GM12801 (cell line): Measurements from ENCODE around the gene LY6G6C.

Experiments
- TF ChIP-seq, protein P1 (sequence below): IDR thresholded peaks from one replicate; pipeline ENCODE4 v1.5.1; 2011; ENCODE audit warnings: control low read depth; ENCODE audit not compliant: insufficient read length; ENCODE audit errors: extremely low read depth

The LY6G6C gene

DNA sequence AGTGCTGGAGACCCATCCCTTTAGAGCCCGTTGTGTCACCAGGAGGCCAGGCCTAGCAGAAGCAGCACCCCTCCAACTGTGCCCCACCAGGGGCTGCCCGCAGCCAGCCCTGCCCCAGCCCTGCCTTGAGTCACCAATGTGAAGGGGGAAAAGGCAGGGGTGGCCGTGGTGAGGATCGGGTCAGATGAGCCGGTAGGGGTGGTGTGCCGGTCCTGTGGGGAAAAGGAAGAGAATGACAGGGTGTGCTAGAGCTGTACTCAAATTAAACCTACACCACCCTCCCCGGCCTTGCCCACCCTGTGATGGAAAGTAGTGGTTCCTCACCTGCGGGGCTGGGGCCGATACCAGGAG lies 44.0 kb upstream of the LY6G6C start:
- TF ChIP-seq, protein P1, sequence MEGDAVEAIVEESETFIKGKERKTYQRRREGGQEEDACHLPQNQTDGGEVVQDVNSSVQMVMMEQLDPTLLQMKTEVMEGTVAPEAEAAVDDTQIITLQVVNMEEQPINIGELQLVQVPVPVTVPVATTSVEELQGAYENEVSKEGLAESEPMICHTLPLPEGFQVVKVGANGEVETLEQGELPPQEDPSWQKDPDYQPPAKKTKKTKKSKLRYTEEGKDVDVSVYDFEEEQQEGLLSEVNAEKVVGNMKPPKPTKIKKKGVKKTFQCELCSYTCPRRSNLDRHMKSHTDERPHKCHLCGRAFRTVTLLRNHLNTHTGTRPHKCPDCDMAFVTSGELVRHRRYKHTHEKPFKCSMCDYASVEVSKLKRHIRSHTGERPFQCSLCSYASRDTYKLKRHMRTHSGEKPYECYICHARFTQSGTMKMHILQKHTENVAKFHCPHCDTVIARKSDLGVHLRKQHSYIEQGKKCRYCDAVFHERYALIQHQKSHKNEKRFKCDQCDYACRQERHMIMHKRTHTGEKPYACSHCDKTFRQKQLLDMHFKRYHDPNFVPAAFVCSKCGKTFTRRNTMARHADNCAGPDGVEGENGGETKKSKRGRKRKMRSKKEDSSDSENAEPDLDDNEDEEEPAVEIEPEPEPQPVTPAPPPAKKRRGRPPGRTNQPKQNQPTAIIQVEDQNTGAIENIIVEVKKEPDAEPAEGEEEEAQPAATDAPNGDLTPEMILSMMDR: no peak

DNA sequence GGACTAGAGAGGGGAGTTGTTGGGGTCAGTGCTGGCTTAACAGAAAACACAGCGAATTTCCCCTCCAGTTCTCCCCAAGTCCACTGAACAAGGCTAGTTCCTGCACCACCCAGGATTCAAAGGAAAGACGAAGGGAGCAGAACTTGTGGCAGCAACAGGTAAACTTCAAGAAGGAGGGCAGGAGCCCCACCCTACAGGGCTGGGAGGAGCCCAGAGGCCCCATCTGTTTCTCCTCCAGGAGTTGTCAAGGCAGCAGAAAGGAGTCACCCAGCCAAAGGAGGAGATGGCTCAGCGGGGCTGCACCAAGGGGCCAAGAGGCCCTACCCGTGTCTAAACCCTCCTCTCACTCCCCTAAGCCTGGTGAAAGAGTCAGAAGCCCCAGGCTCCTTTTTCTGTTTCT lies 42.7 kb upstream of the LY6G6C start:
- TF ChIP-seq, protein P1: no peak

DNA sequence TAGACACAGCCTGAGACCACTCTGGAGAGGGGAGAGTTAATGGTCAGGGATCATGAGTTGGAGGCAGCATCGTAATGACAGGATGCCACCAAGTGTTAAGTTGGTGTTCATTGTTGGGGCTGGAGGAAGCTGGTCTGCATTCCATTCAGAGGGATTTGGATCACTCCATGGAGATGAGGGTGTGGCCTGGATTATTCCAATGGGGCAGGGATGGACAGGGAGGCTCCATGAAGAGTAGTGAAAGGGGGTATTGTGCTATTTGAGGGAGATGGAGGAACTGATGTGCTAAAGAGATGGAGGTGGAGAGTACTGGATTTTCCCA lies 42.0 kb upstream of the LY6G6C start:
- TF ChIP-seq, protein P1: no peak

DNA sequence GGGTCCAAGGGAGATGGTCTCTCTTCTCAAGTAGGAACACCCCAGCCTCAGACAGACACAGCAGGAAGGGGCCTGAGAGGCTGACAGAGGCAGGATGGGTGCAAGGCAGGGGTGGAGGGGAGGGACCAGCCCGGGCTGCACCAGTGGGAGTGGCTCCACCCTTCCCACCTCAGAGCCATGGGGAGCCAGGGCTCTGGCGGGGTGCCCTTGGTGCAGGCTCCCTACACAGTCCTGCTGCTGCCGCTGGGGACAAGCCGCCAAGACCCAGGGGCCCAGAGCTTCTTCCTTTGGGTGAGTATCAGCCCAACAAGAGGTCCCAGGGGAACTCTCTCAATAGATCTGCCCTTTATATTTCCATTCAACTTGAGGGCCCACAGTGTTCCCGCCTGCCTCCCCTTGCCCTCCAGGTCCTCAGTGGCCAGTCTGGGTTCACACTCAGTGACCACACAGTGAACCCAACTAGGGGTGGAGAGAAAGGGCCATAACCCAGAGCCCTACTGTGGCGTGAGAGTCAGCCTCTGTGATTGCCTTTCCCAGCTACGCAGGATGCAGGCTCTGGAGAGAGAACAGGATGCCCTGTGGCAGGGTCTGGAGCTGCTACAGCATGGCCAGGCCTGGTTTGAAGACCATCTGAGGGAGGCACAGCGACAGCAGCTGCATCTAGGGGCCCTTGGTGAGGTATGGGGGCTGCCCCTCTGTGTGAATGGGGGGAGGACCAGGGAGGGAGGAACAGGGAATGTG lies 41.5 kb upstream of the LY6G6C start:
- TF ChIP-seq, protein P1: no peak

DNA sequence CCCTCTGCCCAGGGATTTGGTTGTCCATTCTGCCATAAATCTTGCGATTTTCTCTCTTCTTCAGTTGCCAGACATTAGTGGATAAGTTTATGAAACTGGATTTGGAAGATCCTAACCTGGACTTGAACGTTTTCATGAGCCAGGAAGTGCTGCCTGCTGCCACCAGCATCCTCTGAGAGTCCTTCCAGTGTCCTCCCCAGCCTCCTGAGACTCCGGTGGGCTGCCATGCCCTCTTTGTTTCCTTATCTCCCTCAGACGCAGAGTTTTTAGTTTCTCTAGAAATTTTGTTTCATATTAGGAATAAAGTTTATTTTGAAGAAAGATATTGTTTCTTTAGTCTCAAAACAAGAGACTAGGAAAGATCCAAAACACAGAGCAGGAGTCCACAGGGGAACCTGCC lies 40.8 kb upstream of the LY6G6C start, which contains the start of gene SAPCD1:
TSS of gene SAPCD1 (plus strand) at position 301 of the 400 bp plus-strand sequence. CDS start 399 bp downstream, outside the sequence.
- TF ChIP-seq, protein P1: no peak

DNA sequence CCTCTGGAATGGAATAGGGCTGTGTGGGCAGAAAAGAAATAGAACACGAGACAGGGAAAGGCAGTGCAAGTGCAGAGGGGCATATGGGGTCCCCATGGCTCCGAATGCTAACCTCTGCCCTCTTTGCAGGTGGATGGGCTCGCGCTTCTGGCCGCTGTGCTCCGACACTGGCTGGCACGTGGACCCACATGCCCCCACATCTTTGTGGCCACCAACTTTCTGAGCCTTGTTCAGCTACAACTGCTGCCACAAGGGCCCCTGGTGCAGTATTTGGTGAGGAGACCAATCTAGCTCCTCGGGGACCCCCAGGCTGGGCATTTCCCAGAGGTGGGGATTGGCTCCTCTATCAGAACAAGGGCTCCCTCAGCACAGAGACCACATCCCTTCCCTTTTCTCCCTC lies 39.8 kb upstream of the LY6G6C start:
- TF ChIP-seq, protein P1: no peak

DNA sequence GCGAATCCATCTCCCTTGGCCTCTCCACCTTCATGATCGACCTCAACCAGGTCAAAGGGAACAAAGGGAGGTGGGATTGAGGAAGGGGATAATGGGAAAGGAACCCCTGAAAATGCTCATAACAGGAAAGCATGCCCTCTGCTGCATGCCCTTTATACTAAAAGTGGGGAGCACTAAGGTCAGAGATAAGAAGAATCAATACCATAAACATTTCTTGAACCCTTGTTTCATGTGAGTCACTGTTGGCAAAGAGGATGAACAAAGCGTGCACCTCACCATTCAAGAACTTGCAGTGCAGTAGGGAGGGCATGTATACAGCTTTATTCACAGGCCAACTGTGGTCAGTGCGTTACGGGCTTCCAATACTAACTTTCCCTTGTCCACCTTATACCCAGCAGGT lies 39.2 kb upstream of the LY6G6C start:
- TF ChIP-seq, protein P1: no peak
